Liver (tissue), 3 donors: ENCODE data around the gene LRRC7.

ENCODE experiments used
- ATF3 ChIP-seq: IDR thresholded peaks from 2 replicates; pipeline ENCODE4 v1.6.1; 2016; ENCODE audit warnings: antibody characterized with exemption
- CTCF ChIP-seq: fragments of 150-350 bp; IDR thresholded peaks from 2 replicates; pipeline ENCODE4 v1.5.1; 2017; ENCODE audit warnings: improper control_type of control experiment, low read depth, low read length; ENCODE audit not compliant: missing input control
- REST ChIP-seq: IDR thresholded peaks from 2 replicates; pipeline ENCODE4 v1.6.1; 2016; ENCODE audit warnings: antibody characterized with exemption, mild to moderate bottlenecking
- RXRA ChIP-seq, 2 donors: IDR thresholded peaks; 2 replicates each; pipeline ENCODE4 v1.6.1; 2017 to 2018; ENCODE audit warnings: antibody characterized with exemption in 2 of 2, mild to moderate bottlenecking in 1 of 2
- ZBTB33 ChIP-seq: IDR thresholded peaks from 2 replicates; pipeline ENCODE4 v1.6.1; 2016; ENCODE audit warnings: antibody characterized with exemption
- donor health status: healthy.
- donor health status: healthy.

- TF ChIP-seq RXRA (IDR thresholded peaks at IDR 0.05) (no peak), CTCF (no peak), ATF3 (no peak), REST (no peak), ZBTB33 (no peak)
These were observed 523.2 kb downstream of the LRRC7 start for GRCh38 chr1:70090875-70091274.
